Vagina (tissue), 2 donors: ENCODE results near the gene GATA2. TPM values are rescaled to one million over a fixed set of nuclear protein-coding genes. Genes with fewer than 3 reads are reported as not detected.

ENCODE experiments used
- DNase-seq, 2 donors: peaks; one replicate each; pipeline ENCODE4 v3.0.0-alpha.2; 2017; ENCODE audit errors: extremely low spot score in 2 of 2
- H3K27ac ChIP-seq: fragments of 200-600 bp; sonication (generic); one replicate; pipeline ENCODE4 v1.5.1; 2019
- H3K27me3 ChIP-seq: fragments of 200-600 bp; sonication (generic); one replicate; pipeline ENCODE4 v1.5.1; 2019
- H3K36me3 ChIP-seq, 2 donors: fragments of 200-600 bp; sonication (generic); one replicate each; pipeline ENCODE4 v1.5.1; 2017 to 2019
- H3K4me1 ChIP-seq: fragments of 200-600 bp; sonication (generic); one replicate; pipeline ENCODE4 v1.5.1; 2019
- H3K4me3 ChIP-seq, 2 donors: fragments of 200-600 bp; sonication (generic); 1 replicate in 1 of 2; 2 replicates in 1 of 2; pipeline ENCODE4 v1.5.1; 2016 to 2019
- H3K9me3 ChIP-seq: fragments of 200-600 bp; sonication (generic); one replicate; pipeline ENCODE4 v1.5.1; 2019
- CTCF ChIP-seq, 3 experiments: fragments of 450-650 bp in 2 of 3; fragments of 200-600 bp in 1 of 3; sonication (generic) in 1 of 3; IDR thresholded peaks; one replicate each; pipeline ENCODE4 v1.5.1; 2017 to 2019; ENCODE audit warnings: antibody characterized with exemption in 3 of 3, mild to moderate bottlenecking in 2 of 3, moderate library complexity in 2 of 3
- POLR2A ChIP-seq, 2 donors: fragments of 450-650 bp; IDR thresholded peaks; one replicate each; pipeline ENCODE4 v1.6.1; 2017; ENCODE audit warnings: antibody characterized with exemption in 2 of 2, mild to moderate bottlenecking in 2 of 2, moderate library complexity in 2 of 2
- POLR2AphosphoS5 ChIP-seq, 2 donors: sonication (generic); formaldehyde crosslinking; IDR thresholded peaks; one replicate each; pipeline ENCODE4 v1.9.0; 2017; ENCODE audit warnings: antibody characterized with exemption in 2 of 2, mild to moderate bottlenecking in 2 of 2, low read depth in 1 of 2; ENCODE audit not compliant: insufficient read depth in 1 of 2
- intact Hi-C: fragments of 100-400 bp; cut with DNase I; formaldehyde crosslinking; loops from one replicate; pipeline ENCODE4 v1.15.1; 2023
- total RNA-seq: library from RNA; depleted of rRNA; stranded (reverse); fragments of >200 nt; gene quantifications from one replicate; pipeline ENCODE4 v1.2.3, GENCODE V29; 2016

GATA2 gene
- total RNA-seq, 1 donor from 2014 or later = 50.6 TPM

- peak overlapping the region; percentile 83 for H3K4me3 ChIP-seq
- no peak for TF ChIP-seq CTCF (IDR thresholded peaks at IDR 0.05)
- TF ChIP-seq POLR2A (IDR thresholded peaks at IDR 0.05) = no peak
- peak in 1 of 2 donors; percentile 61 for TF ChIP-seq POLR2AphosphoS5 (IDR thresholded peaks at IDR 0.05; ENCODE audit: insufficient read depth in 1 of 2, low read depth in 1 of 2)
- intact Hi-C loops = loop anchor here (10.0 kb wide), 1 partner anchor 407 kb away; no protein-coding TSS in a partner anchor
- H3K36me3 ChIP-seq = no peaks in the 10 kb centered on the region
- H3K27ac ChIP-seq = peak overlapping the region; percentile 95
- no peak for DNase-seq
- peaks cover 66% of the 10 kb centered on the region for H3K4me1 ChIP-seq
- H3K9me3 ChIP-seq = no peaks in the 10 kb centered on the region
- H3K27me3 ChIP-seq = no peaks in the 10 kb centered on the region
These were observed 895 bp downstream of the GATA2 start for GRCh38 chr3:128491941-128492670.

- peak in 1 of 2 donors; percentile 85 for DNase-seq
- H3K27me3 ChIP-seq = no peaks in the 10 kb centered on the region
- TF ChIP-seq POLR2AphosphoS5 (IDR thresholded peaks at IDR 0.05; ENCODE audit: insufficient read depth in 1 of 2, low read depth in 1 of 2) = no peak
- TF ChIP-seq CTCF (IDR thresholded peaks at IDR 0.05) = no peak
- no peak for TF ChIP-seq POLR2A (IDR thresholded peaks at IDR 0.05)
- peak overlapping the region; percentile 83 for H3K4me3 ChIP-seq
- peaks cover 66% of the 10 kb centered on the region for H3K4me1 ChIP-seq
- H3K36me3 ChIP-seq = no peaks in the 10 kb centered on the region
- peak overlapping the region; percentile 95 for H3K27ac ChIP-seq
- intact Hi-C loops = loop anchor here (10.0 kb wide), 1 partner anchor 407 kb away; no protein-coding TSS in a partner anchor
- H3K9me3 ChIP-seq = no peaks in the 10 kb centered on the region
These were observed 1.4 kb downstream of the GATA2 start for GRCh38 chr3:128491691-128491940.

- no peaks in the 10 kb centered on the region for H3K9me3 ChIP-seq
- peaks cover 70% of the 10 kb centered on the region for H3K4me1 ChIP-seq
- H3K27me3 ChIP-seq = no peaks in the 10 kb centered on the region
- TF ChIP-seq POLR2AphosphoS5 (IDR thresholded peaks at IDR 0.05; ENCODE audit: insufficient read depth in 1 of 2, low read depth in 1 of 2) = no peak
- no peak for TF ChIP-seq CTCF (IDR thresholded peaks at IDR 0.05)
- TF ChIP-seq POLR2A (IDR thresholded peaks at IDR 0.05) = no peak
- intact Hi-C loops = loop anchor here (10.0 kb wide), 1 partner anchor 406 kb away; no protein-coding TSS in a partner anchor
- peak overlapping the region; percentile 95 for H3K27ac ChIP-seq
- peak overlapping the region; percentile 83 for H3K4me3 ChIP-seq
- DNase-seq = peak in 1 of 2 donors; percentile 87
- no peaks in the 10 kb centered on the region for H3K36me3 ChIP-seq
These were observed 1.9 kb downstream of the GATA2 start for GRCh38 chr3:128490915-128491690.

- Histone ChIP-seq H3K4me3 (peak overlapping the region; percentile 83), H3K27ac (peak overlapping the region; percentile 95), H3K27me3 (no peaks in the 10 kb centered on the region), H3K9me3 (no peaks in the 10 kb centered on the region), H3K36me3 (no peaks in the 10 kb centered on the region), H3K4me1 (peaks cover 75% of the 10 kb centered on the region)
- intact Hi-C loops = loop anchor here (10.0 kb wide), 1 partner anchor 406 kb away; no protein-coding TSS in a partner anchor
- DNase-seq = no peak
- TF ChIP-seq CTCF (IDR thresholded peaks at IDR 0.05) = no peak
- TF ChIP-seq POLR2AphosphoS5 (IDR thresholded peaks at IDR 0.05; ENCODE audit: insufficient read depth in 1 of 2, low read depth in 1 of 2) = no peak
- TF ChIP-seq POLR2A (IDR thresholded peaks at IDR 0.05) = no peak
These were observed 2.4 kb downstream of the GATA2 start for GRCh38 chr3:128490650-128490914.
